Measurements from ENCODE around the gene PTPRM. TPM values are rescaled to one million over a fixed set of nuclear protein-coding genes. Genes with fewer than 3 reads are reported as not detected.

Gene PTPRM
- total and polyA plus RNA-seq, 2 of the 8 experiments (the other 6 are each of a cell fraction or from before 2014, with no cell fraction given), result 4.1 to 7.0 TPM

DNA sequence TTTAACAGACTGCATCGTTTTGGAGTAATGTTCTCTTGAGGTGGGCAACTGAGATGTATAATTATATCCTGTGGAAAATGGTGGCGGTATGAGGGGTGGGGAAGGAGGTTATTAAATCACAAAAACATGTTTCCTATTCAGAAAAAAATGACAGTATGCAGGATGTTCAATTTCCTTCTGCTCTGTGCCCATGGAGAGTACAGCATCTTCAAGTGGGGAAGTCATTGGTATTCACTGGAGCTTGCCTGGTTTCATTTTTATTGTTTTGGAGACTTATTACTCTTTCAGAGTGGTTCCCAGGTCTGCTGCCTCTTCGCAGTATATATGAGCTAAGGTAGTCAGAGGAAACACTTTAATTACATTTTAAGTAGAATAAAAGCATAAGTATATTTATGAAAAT lies 723.3 kb downstream of the PTPRM start:
- DNase-seq (ENCODE audit: low read depth in 1 of 2, low spot score in 2 of 2) (no peak), FAIRE-seq (no peak)
- no peak overlapping the region for H3K27ac ChIP-seq (ENCODE audit: low read depth, low read length)
- H3K23me2 ChIP-seq (ENCODE audit: low read depth, low read length), result no peaks in the 10 kb centered on the region
- H4K8ac ChIP-seq (ENCODE audit: extremely low read depth, insufficient read depth, low read length), result no peak overlapping the region
- H2BK15ac ChIP-seq (ENCODE audit: low read length), result no peak overlapping the region
- no peak overlapping the region for H4K5ac ChIP-seq (ENCODE audit: insufficient read length, low read depth, low read length)
- H4K91ac ChIP-seq (replicated peaks; ENCODE audit: insufficient read length, low read length), result no peak overlapping the region
- H3K27me3 ChIP-seq (replicated peaks in 1 of 4; ENCODE audit: control insufficient read depth in 3 of 4, extremely low read depth in 1 of 4, insufficient read depth in 3 of 4, low read length in 3 of 4), result no peaks in the 10 kb centered on the region
- ChIA-PET CTCF (ENCODE audit: partially characterized antibody) (no interaction called here), POLR2A (ENCODE audit: partially characterized antibody) (no interaction called here)
- no peak overlapping the region for H2BK20ac ChIP-seq (ENCODE audit: low read length)
- no peak overlapping the region for H2AFZ ChIP-seq (ENCODE audit: low read length)
- H4K20me1 ChIP-seq (replicated peaks in 1 of 2; ENCODE audit: control insufficient read depth in 1 of 2, insufficient read depth in 2 of 2, low read length in 2 of 2), result no peaks in the 10 kb centered on the region
- WGBS, 2 experiments (ENCODE audit: extremely low coverage in 1 of 2, insufficient coverage in 1 of 2, insufficient read length in 1 of 2, insufficient replicate concordance in 2 of 2, low coverage in 1 of 2, low lambda C conversion rate in 2 of 2, missing lambda C conversion rate in 1 of 2), result 84% methylated on average over 3 of the region's 3 CpGs; no CpG with 5 or more reads in 1 of the 2 experiments
- no peak overlapping the region for H3K18ac ChIP-seq (ENCODE audit: extremely low read depth, low read length)
- no peak overlapping the region for H3K23ac ChIP-seq (ENCODE audit: insufficient read length)
- no peaks in the 10 kb centered on the region for H3K4me1 ChIP-seq (replicated peaks in 1 of 4; ENCODE audit: control insufficient read depth in 3 of 4, insufficient read depth in 4 of 4, low read length in 3 of 4)
- H2BK120ac ChIP-seq (replicated peaks; ENCODE audit: low read depth, low read length), result no peak overlapping the region
- no peak overlapping the region for H2BK5ac ChIP-seq (ENCODE audit: low read depth, low read length)
- no peaks in the 10 kb centered on the region for H3K36me3 ChIP-seq (ENCODE audit: control insufficient read depth in 2 of 4, insufficient read depth in 4 of 4, low read length in 3 of 4)
- H2BK12ac ChIP-seq (ENCODE audit: low read depth, low read length), result no peak overlapping the region
- H3K4me3 ChIP-seq (ENCODE audit: extremely low read depth in 1 of 4, insufficient read depth in 2 of 4, low read depth in 3 of 4, low read length in 4 of 4), result no peak overlapping the region
- no peaks in the 10 kb centered on the region for H3K9me3 ChIP-seq (ENCODE audit: insufficient read depth in 2 of 2, low read depth in 1 of 2, low read length in 1 of 2)
- H2AK5ac ChIP-seq (ENCODE audit: low read depth, low read length), result no peak overlapping the region
- no peaks in the 10 kb centered on the region for H3K79me1 ChIP-seq (ENCODE audit: low read depth, low read length)
- H3K4me2 ChIP-seq (ENCODE audit: insufficient read depth in 1 of 2, low read depth in 2 of 2, low read length in 2 of 2), result no peak overlapping the region
- no peak overlapping the region for H3K14ac ChIP-seq (ENCODE audit: insufficient read length)
- no peak overlapping the region for H3K4ac ChIP-seq (replicated peaks; ENCODE audit: insufficient read length, low read depth, low read length)
- no peaks in the 10 kb centered on the region for H3K79me2 ChIP-seq (ENCODE audit: control insufficient read depth in 1 of 2, insufficient read depth in 2 of 2, low read length in 2 of 2)
- H3K9ac ChIP-seq (replicated peaks in 1 of 4; ENCODE audit: extremely low read depth in 1 of 4, low read depth in 3 of 4, low read length in 3 of 4), result no peak overlapping the region
- no peak overlapping the region for H3K56ac ChIP-seq (replicated peaks; ENCODE audit: insufficient read length, low read depth, low read length)
- no peak for TF ChIP-seq RAD21 (IDR thresholded peaks at IDR 0.05 in 1 of 2, conservative IDR thresholded peaks at IDR 0.05 in 1 of 2; ENCODE audit: low read depth in 2 of 2, low read length in 2 of 2)
- TF ChIP-seq POLR2AphosphoS5 (IDR thresholded peaks at IDR 0.05; ENCODE audit: low read depth, low read length), result no peak
- no peak for TF ChIP-seq CEBPB (IDR thresholded peaks at IDR 0.05; ENCODE audit: low read depth, low read length)
- TF ChIP-seq, protein P1, sequence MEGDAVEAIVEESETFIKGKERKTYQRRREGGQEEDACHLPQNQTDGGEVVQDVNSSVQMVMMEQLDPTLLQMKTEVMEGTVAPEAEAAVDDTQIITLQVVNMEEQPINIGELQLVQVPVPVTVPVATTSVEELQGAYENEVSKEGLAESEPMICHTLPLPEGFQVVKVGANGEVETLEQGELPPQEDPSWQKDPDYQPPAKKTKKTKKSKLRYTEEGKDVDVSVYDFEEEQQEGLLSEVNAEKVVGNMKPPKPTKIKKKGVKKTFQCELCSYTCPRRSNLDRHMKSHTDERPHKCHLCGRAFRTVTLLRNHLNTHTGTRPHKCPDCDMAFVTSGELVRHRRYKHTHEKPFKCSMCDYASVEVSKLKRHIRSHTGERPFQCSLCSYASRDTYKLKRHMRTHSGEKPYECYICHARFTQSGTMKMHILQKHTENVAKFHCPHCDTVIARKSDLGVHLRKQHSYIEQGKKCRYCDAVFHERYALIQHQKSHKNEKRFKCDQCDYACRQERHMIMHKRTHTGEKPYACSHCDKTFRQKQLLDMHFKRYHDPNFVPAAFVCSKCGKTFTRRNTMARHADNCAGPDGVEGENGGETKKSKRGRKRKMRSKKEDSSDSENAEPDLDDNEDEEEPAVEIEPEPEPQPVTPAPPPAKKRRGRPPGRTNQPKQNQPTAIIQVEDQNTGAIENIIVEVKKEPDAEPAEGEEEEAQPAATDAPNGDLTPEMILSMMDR (IDR thresholded peaks at IDR 0.05; ENCODE audit: control extremely low read depth in 1 of 3, insufficient read depth in 1 of 3, low read depth in 1 of 3, low read length in 3 of 3), result no peak
- no peak for TF ChIP-seq SP2 (IDR thresholded peaks at IDR 0.05; ENCODE audit: low read length)
- no peak for TF ChIP-seq NRF1 (IDR thresholded peaks at IDR 0.05; ENCODE audit: low read depth, low read length)
- no peak for TF ChIP-seq TBP (IDR thresholded peaks at IDR 0.05; ENCODE audit: low read depth, low read length)
- TF ChIP-seq CBX5 (IDR thresholded peaks at IDR 0.05; ENCODE audit: low read depth, low read length), result no peak
